Sigmoid colon (tissue), 7 donors: Measurements from ENCODE around the gene PCDH15. TPM values are rescaled to one million over a fixed set of nuclear protein-coding genes. Genes with fewer than 3 reads are reported as not detected.

Source experiments
- DNase-seq: peaks from one replicate; pipeline ENCODE4 v3.0.0-alpha.2; 2019
- H3K27ac ChIP-seq, 4 donors: fragments of 200-600 bp; sonication (generic); one replicate each; pipeline ENCODE4 v1.5.1; 2016 to 2019; ENCODE audit warnings: mild to moderate bottlenecking in 1 of 4
- H3K27me3 ChIP-seq, 3 donors: fragments of 200-600 bp; sonication (generic); one replicate each; pipeline ENCODE4 v1.5.1; 2019; ENCODE audit warnings: mild to moderate bottlenecking in 1 of 3
- H3K36me3 ChIP-seq, 4 donors: fragments of 200-600 bp; sonication (generic); one replicate each; pipeline ENCODE4 v1.5.1; 2016 to 2019
- H3K4me1 ChIP-seq, 4 donors: fragments of 200-600 bp; sonication (generic); one replicate each; pipeline ENCODE4 v1.5.1; 2017 to 2019
- H3K4me3 ChIP-seq, 4 donors: fragments of 200-600 bp; sonication (generic); one replicate each; pipeline ENCODE4 v1.5.1; 2017 to 2019; ENCODE audit warnings: mild to moderate bottlenecking in 2 of 4, moderate library complexity in 1 of 4
- H3K9me3 ChIP-seq, 4 donors: fragments of 200-600 bp in 3 of 4; sonication (generic) in 3 of 4; one replicate each; pipeline versions ENCODE4 v1.5.1 to v1.6.1; 2013 to 2019
- EP300 ChIP-seq, 4 donors: sonication (generic); formaldehyde crosslinking; IDR thresholded peaks; one replicate each; pipeline ENCODE4 v1.6.1; 2017; ENCODE audit warnings: antibody characterized with exemption in 4 of 4
- POLR2A ChIP-seq, 2 donors: fragments of 450-650 bp; IDR thresholded peaks; one replicate each; pipeline ENCODE4 v1.6.1; 2016; ENCODE audit warnings: antibody characterized with exemption in 2 of 2, mild to moderate bottlenecking in 2 of 2, moderate library complexity in 2 of 2
- POLR2AphosphoS5 ChIP-seq, 4 donors: sonication (generic); formaldehyde crosslinking; IDR thresholded peaks; one replicate each; pipeline ENCODE4 v1.6.1; 2017; ENCODE audit warnings: antibody characterized with exemption in 4 of 4
- WGBS, 2 donors: extraction: QIAGEN DNeasy Blood & Tissue Kit; methylation state at CpG; one replicate each; pipeline ENCODE4 v1.1.7; 2013; 5-methylcytosine and 5-hydroxymethylcytosine counted together
- intact Hi-C: fragments of 100-400 bp; cut with DNase I; formaldehyde crosslinking; loops from one replicate; pipeline ENCODE4 v1.15.1; 2023
- polyA plus RNA-seq, 3 donors: library from polyadenylated mRNA; stranded (reverse); fragments of 200-250 nt; gene quantifications; one replicate each; pipeline ENCODE4 v1.2.3, GENCODE V29; 2013
- total RNA-seq, 4 donors: library from RNA; depleted of rRNA; stranded (reverse); fragments of >200 nt; gene quantifications; one replicate each; pipeline ENCODE4 v1.1.0, GENCODE V29; 2016
- TF ChIP-seq, protein P1 (sequence below), 4 experiments: fragments of 450-650 bp in 3 of 4; fragments of 200-600 bp in 1 of 4; IDR thresholded peaks; one replicate each; pipeline ENCODE4 v1.5.1; 2016 to 2019; ENCODE audit warnings: antibody characterized with exemption in 4 of 4, mild to moderate bottlenecking in 3 of 4, moderate library complexity in 2 of 4
- donor health status: healthy with polysubstance abuse.
- donor health status: Bipolar disorder and iron deficiency.
- donor health status: healthy.

Gene PCDH15
- total and polyA plus RNA-seq, 7 donors = 0.14 to 0.71 (median 0.16) TPM; not detected in 2

DNA sequence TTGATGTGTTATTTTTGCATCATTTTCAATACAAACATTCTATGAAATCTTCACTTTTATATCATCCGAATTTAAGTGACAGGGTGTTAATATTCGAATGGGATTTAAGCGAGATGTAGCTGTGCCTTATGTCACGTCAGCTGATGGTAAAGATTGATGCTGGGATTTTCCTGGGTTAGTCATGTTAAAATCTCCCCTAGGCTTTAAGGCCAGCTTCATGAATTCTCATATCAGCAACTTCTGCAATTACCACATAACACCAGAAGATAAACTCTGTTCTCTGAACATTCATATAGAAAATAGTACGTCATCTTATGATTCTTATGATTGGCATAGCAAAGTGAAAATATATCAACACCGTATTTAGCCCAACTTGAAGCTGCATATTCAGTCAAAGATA, 669.2 kb downstream of the PCDH15 start:
- TF ChIP-seq, protein P1, sequence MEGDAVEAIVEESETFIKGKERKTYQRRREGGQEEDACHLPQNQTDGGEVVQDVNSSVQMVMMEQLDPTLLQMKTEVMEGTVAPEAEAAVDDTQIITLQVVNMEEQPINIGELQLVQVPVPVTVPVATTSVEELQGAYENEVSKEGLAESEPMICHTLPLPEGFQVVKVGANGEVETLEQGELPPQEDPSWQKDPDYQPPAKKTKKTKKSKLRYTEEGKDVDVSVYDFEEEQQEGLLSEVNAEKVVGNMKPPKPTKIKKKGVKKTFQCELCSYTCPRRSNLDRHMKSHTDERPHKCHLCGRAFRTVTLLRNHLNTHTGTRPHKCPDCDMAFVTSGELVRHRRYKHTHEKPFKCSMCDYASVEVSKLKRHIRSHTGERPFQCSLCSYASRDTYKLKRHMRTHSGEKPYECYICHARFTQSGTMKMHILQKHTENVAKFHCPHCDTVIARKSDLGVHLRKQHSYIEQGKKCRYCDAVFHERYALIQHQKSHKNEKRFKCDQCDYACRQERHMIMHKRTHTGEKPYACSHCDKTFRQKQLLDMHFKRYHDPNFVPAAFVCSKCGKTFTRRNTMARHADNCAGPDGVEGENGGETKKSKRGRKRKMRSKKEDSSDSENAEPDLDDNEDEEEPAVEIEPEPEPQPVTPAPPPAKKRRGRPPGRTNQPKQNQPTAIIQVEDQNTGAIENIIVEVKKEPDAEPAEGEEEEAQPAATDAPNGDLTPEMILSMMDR (IDR thresholded peaks at IDR 0.05) = no peak
- no peak for TF ChIP-seq POLR2AphosphoS5 (IDR thresholded peaks at IDR 0.05)
- TF ChIP-seq EP300 (IDR thresholded peaks at IDR 0.05) = no peak
- no peak for TF ChIP-seq POLR2A (IDR thresholded peaks at IDR 0.05)
- no peak for DNase-seq
- no peaks in the 10 kb centered on the region for H3K27me3 ChIP-seq
- H3K9me3 ChIP-seq = no peaks in the 10 kb centered on the region
- intact Hi-C loops = no loop called here
- no peak overlapping the region for H3K4me3 ChIP-seq
- no peaks in the 10 kb centered on the region for H3K4me1 ChIP-seq
- no peak overlapping the region for H3K27ac ChIP-seq
- H3K36me3 ChIP-seq = no peaks in the 10 kb centered on the region
- WGBS, 2 donors = 85 to 87% methylated on average over 6 of the region's 6 CpGs

DNA sequence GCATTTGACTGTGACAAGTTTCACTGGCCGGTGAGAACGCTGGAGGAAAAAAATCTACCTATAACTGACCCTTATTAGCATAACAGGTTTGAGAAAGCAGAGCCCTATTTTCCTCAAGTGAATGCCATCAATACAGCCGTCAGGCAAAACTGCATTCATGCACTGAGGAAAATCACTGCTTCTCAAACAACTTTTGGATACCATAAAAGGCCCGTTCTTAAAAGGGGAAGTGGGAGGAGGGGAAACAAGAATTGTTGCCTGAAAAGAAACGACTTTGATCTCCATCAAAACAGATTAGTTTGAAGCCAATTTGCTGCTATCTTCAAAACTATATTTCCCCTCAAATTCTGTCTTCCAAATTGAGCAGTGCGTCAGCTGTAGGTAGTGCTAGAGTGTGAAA, 670.6 kb downstream of the PCDH15 start:
- Histone ChIP-seq H3K4me3 (no peak overlapping the region), H3K36me3 (no peaks in the 10 kb centered on the region), H3K27ac (no peak overlapping the region), H3K9me3 (no peaks in the 10 kb centered on the region), H3K4me1 (no peaks in the 10 kb centered on the region), H3K27me3 (no peaks in the 10 kb centered on the region)
- intact Hi-C loops = no loop called here
- WGBS, 2 donors = 59 to 64% methylated on average over 6 of the region's 6 CpGs
- no peak for TF ChIP-seq EP300 (IDR thresholded peaks at IDR 0.05)
- TF ChIP-seq POLR2AphosphoS5 (IDR thresholded peaks at IDR 0.05) = no peak
- no peak for TF ChIP-seq POLR2A (IDR thresholded peaks at IDR 0.05)
- TF ChIP-seq, protein P1 (IDR thresholded peaks at IDR 0.05) = no peak
- DNase-seq = no peak

GRCh38 chr10:54125098-54125747, 675.8 kb downstream of the PCDH15 start:
- Histone ChIP-seq H3K9me3 (no peaks in the 10 kb centered on the region), H3K36me3 (no peaks in the 10 kb centered on the region), H3K27ac (no peak overlapping the region), H3K4me3 (no peak overlapping the region), H3K27me3 (no peaks in the 10 kb centered on the region), H3K4me1 (no peaks in the 10 kb centered on the region)
- intact Hi-C loops = no loop called here
- DNase-seq = no peak
- TF ChIP-seq POLR2A (IDR thresholded peaks at IDR 0.05) (no peak), EP300 (IDR thresholded peaks at IDR 0.05) (no peak), POLR2AphosphoS5 (IDR thresholded peaks at IDR 0.05) (no peak)
- TF ChIP-seq, protein P1 (IDR thresholded peaks at IDR 0.05) = no peak
- WGBS, 2 donors = 46 to 68% methylated on average over 3 of the region's 3 CpGs

DNA sequence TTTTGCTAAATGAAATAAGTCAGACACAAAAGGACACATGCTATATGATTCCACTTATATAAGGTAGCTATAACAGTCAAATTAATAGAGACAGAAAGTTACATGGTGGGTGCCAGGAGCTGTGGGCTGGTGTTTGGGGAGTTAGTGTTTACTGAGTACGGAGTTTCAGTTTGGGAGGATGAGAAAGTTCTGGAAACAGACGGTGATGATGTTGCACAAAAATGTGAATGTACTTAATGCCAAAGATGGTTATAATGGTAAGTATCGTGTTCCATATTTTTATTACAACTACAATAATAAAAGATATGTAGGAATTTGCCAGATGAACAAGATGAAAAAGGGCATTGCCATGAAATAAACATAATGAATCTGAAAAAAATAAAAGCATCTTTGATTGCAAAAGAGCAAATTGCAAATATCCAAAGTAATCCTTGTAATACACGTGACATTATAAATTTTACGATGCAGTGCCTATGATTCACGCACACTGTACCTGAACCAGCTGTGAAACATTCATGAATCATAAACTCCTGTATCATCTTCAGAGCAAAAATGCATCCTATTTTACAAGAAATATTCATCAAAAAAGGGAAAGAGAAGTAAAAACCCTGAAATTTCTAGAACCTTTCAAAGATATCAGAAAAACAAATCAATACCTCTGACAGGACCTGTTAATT, 676.7 kb downstream of the PCDH15 start:
- Histone ChIP-seq H3K4me3 (no peak overlapping the region), H3K36me3 (no peaks in the 10 kb centered on the region), H3K27ac (no peak overlapping the region), H3K9me3 (no peaks in the 10 kb centered on the region), H3K4me1 (no peaks in the 10 kb centered on the region), H3K27me3 (no peaks in the 10 kb centered on the region)
- TF ChIP-seq POLR2AphosphoS5 (IDR thresholded peaks at IDR 0.05) (no peak), POLR2A (IDR thresholded peaks at IDR 0.05) (no peak), EP300 (IDR thresholded peaks at IDR 0.05) (no peak)
- TF ChIP-seq, protein P1 (IDR thresholded peaks at IDR 0.05) = no peak
- DNase-seq = no peak
- 45 to 78% methylated on average over 6 of the region's 6 CpGs for WGBS, 2 donors
- intact Hi-C loops = no loop called here
